ENCODE results near the gene WTAP. TPM values are rescaled to one million over a fixed set of nuclear protein-coding genes. Genes with fewer than 3 reads are reported as not detected.
"Not testable (repeated sequence)": the region's sequence is repeated elsewhere in the genome, so short reads cannot be mapped to it uniquely, and the experiment has no call there.

WTAP gene
- total RNA-seq, 1 experiment from 2014 or later: 114 TPM

DNA sequence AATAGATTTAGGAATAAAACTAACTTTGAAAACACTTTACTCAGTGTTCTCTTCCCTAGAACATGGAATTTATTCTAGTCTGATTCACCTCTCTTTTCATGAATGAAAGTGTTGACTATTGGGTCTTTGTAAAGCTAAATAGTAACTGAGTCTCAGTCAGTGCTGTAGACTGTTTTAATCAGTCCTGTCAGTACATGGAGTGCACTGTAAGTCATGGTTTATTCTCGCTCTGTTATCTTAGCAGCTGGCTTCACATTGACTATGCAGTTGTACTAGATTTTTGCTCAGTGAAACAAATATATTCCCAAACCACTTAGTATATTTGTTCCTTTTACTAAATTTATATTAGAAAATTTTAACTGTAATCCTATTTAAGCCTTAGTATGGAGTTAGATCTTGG, 19.5 kb downstream of the WTAP start:
- H3K9me3 ChIP-seq: no peaks in the 10 kb centered on the region
- peaks cover 2% of the 10 kb centered on the region for H3K36me3 ChIP-seq (ENCODE audit: control insufficient read depth, insufficient read depth, low read length)
- no peak overlapping the region for H3K27ac Mint-ChIP-seq (ENCODE audit: unreplicated experiment)
- ChIA-PET POLR2A (no interaction called here), CTCF (no interaction called here)
- BruUV-seq (replicated peaks): no TSS peak
- no peaks in the 10 kb centered on the region for H3K9me3 Mint-ChIP-seq (ENCODE audit: unreplicated experiment)
- intact Hi-C loops (cut with micrococcal nuclease; ENCODE audit: unreplicated experiment): no loop called here
- DNase-seq: no peak
- peaks cover 76% of the 10 kb centered on the region for H3K36me3 Mint-ChIP-seq (ENCODE audit: insufficient read depth, unreplicated experiment)
- H3K4me1 ChIP-seq: no peaks in the 10 kb centered on the region
- no peak overlapping the region for H3K4me3 Mint-ChIP-seq (ENCODE audit: unreplicated experiment)
- H3K4me1 Mint-ChIP-seq (ENCODE audit: low read depth, unreplicated experiment): no peaks in the 10 kb centered on the region
- no peaks in the 10 kb centered on the region for H3K27me3 ChIP-seq (replicated peaks; ENCODE audit: control insufficient read depth, insufficient read depth, low read length)
- H3K4me3 ChIP-seq (ENCODE audit: low read depth, low read length): no peak overlapping the region
- H3K27me3 Mint-ChIP-seq (ENCODE audit: insufficient read depth, unreplicated experiment): no peaks in the 10 kb centered on the region
- TF ChIP-seq, protein P1, sequence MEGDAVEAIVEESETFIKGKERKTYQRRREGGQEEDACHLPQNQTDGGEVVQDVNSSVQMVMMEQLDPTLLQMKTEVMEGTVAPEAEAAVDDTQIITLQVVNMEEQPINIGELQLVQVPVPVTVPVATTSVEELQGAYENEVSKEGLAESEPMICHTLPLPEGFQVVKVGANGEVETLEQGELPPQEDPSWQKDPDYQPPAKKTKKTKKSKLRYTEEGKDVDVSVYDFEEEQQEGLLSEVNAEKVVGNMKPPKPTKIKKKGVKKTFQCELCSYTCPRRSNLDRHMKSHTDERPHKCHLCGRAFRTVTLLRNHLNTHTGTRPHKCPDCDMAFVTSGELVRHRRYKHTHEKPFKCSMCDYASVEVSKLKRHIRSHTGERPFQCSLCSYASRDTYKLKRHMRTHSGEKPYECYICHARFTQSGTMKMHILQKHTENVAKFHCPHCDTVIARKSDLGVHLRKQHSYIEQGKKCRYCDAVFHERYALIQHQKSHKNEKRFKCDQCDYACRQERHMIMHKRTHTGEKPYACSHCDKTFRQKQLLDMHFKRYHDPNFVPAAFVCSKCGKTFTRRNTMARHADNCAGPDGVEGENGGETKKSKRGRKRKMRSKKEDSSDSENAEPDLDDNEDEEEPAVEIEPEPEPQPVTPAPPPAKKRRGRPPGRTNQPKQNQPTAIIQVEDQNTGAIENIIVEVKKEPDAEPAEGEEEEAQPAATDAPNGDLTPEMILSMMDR (IDR thresholded peaks at IDR 0.05; ENCODE audit: insufficient read depth in 1 of 2, low read depth in 1 of 2, low read length in 1 of 2, severe bottlenecking in 1 of 2, unreplicated experiment in 1 of 2): no peak

DNA sequence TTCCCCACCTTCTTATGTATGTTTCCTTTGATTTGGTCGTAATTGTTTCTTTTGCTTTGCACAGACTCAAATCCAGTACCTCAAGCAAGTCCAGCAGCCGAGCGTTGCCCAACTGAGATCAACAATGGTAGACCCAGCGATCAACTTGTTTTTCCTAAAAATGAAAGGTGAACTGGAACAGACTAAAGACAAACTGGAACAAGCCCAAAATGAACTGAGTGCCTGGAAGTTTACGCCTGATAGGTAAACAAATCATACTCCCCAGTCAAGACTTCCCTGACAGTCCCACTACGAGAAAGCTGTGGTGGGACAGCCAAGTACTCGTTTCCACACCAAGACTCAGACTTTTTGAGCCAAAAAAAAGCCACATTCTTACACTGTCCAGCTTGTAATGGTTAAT, 20.8 kb downstream of the WTAP start:
- H3K4me1 Mint-ChIP-seq (ENCODE audit: low read depth, unreplicated experiment); intact Hi-C loops (cut with micrococcal nuclease; ENCODE audit: unreplicated experiment); DNase-seq; CTCF ChIA-PET; H3K9me3 Mint-ChIP-seq (ENCODE audit: unreplicated experiment); H3K9me3 ChIP-seq; H3K27ac Mint-ChIP-seq (ENCODE audit: unreplicated experiment); POLR2A ChIA-PET; H3K27me3 Mint-ChIP-seq (ENCODE audit: insufficient read depth, unreplicated experiment); BruUV-seq (replicated peaks); H3K4me3 Mint-ChIP-seq (ENCODE audit: unreplicated experiment); H3K4me3 ChIP-seq (ENCODE audit: low read depth, low read length); H3K27me3 ChIP-seq (replicated peaks; ENCODE audit: control insufficient read depth, insufficient read depth, low read length); H3K36me3 ChIP-seq (ENCODE audit: control insufficient read depth, insufficient read depth, low read length); H3K4me1 ChIP-seq: not testable (repeated sequence)
- H3K36me3 Mint-ChIP-seq (ENCODE audit: insufficient read depth, unreplicated experiment): peaks cover 77% of the 10 kb centered on the region

DNA sequence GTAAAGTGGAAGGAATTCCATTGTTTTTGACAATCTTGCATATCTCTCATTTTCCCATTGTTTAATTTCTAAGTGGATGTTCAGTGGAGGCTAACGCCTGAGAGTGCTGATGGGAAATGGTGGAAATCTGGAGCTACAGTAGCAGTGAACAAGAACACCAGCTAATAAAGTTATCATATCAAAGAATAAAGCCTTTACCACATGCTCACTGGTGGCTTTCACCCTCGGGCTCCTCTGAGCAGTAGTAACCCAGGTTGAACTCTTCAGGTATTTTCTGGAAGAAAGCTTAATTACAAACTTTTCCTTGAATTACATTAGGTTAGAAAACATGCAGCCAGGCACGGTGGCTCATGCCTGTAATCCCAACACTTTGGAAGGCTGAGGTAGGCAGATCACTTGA, 24.1 kb downstream of the WTAP start:
- Histone ChIP-seq H3K27me3 (replicated peaks; ENCODE audit: control insufficient read depth, insufficient read depth, low read length) (no peaks in the 10 kb centered on the region), H3K4me1 (no peaks in the 10 kb centered on the region), H3K9me3 (no peaks in the 10 kb centered on the region), H3K4me3 (ENCODE audit: low read depth, low read length) (no peak overlapping the region), H3K36me3 (ENCODE audit: control insufficient read depth, insufficient read depth, low read length) (no peaks in the 10 kb centered on the region; the same call in 1 of the 2 replicates)
- Mint-ChIP-seq H3K36me3 (ENCODE audit: insufficient read depth, unreplicated experiment) (peaks cover 83% of the 10 kb centered on the region), H3K4me3 (ENCODE audit: unreplicated experiment) (no peak overlapping the region), H3K27ac (ENCODE audit: unreplicated experiment) (no peak overlapping the region), H3K4me1 (ENCODE audit: low read depth, unreplicated experiment) (no peaks in the 10 kb centered on the region), H3K27me3 (ENCODE audit: insufficient read depth, unreplicated experiment) (no peaks in the 10 kb centered on the region), H3K9me3 (ENCODE audit: unreplicated experiment) (no peaks in the 10 kb centered on the region)
- intact Hi-C loops (cut with micrococcal nuclease; ENCODE audit: unreplicated experiment): no loop called here
- CTCF ChIA-PET: interaction anchor here (0.9 kb wide), 1 partner anchor 56 kb away, joined by 3 read pairs; no protein-coding TSS in a partner anchor
- POLR2A ChIA-PET: interaction anchor here (0.8 kb wide), 1 partner anchor 10 kb away, joined by 4 read pairs; the partner anchor contains the start of gene ACAT2
- DNase-seq: no peak
- no TSS peak for BruUV-seq (replicated peaks)
- TF ChIP-seq, protein P1 (IDR thresholded peaks at IDR 0.05; ENCODE audit: insufficient read depth in 1 of 2, low read depth in 1 of 2, low read length in 1 of 2, severe bottlenecking in 1 of 2, unreplicated experiment in 1 of 2): no peak

Data from Caco-2 (cell line).